HEK293 (cell line): ENCODE data around the gene CDH22.

Experiments used
- CTCF ChIA-PET: fragments of 350-600 bp; formaldehyde crosslinking; extraction: SDS; loops from one replicate; lab custom pipeline; 2021; ENCODE audit warnings: antibody characterized with exemption; lab: Yijun Ruan, JAX
- POLR2A ChIA-PET: fragments of 300-600 bp; formaldehyde crosslinking; extraction: SDS; loops from one replicate; lab custom pipeline; 2020; ENCODE audit warnings: antibody characterized with exemption, inconsistent platforms; lab: Yijun Ruan, JAX
- H3K27ac ChIP-seq: fragments of 200-500 bp; sonication (Bioruptor generic); 2 replicates; pipeline ENCODE4 v1.5.1; 2014; ENCODE audit warnings: low read depth, low read length, control low read depth, inconsistent platforms; ENCODE audit errors: extremely low read depth
- H3K36me3 ChIP-seq, 2 experiments: fragments of 200-500 bp in 1 of 2; sonication (Bioruptor generic) in 1 of 2; 1 replicate in 1 of 2; 2 replicates in 1 of 2; pipeline ENCODE4 v1.5.1; 2014 to 2017; ENCODE audit warnings: inconsistent platforms in 2 of 2, low read length in 2 of 2; ENCODE audit not compliant: control insufficient read depth in 2 of 2, insufficient read depth in 1 of 2
- H3K4me1 ChIP-seq: fragments of 200-500 bp; sonication (Bioruptor generic); 2 replicates; pipeline ENCODE4 v1.5.1; 2014; ENCODE audit warnings: mild to moderate bottlenecking, low read length, inconsistent platforms; ENCODE audit not compliant: control insufficient read depth, insufficient read depth
- H3K4me3 ChIP-seq: 2 replicates; pipeline ENCODE4 v1.5.1; 2011; ENCODE audit warnings: low read depth, mild to moderate bottlenecking, control low read depth, low read length, moderate library complexity
- H3K9me3 ChIP-seq: fragments of 200-500 bp; sonication (Bioruptor generic); 2 replicates; pipeline ENCODE4 v1.5.1; 2014; ENCODE audit warnings: low read depth, low read length, inconsistent platforms; ENCODE audit not compliant: control insufficient read depth, insufficient read depth
- BCL6B ChIP-seq: fragments of 450-650 bp; formaldehyde crosslinking; IDR thresholded peaks from 2 replicates; pipeline ENCODE4 v1.5.1; 2017; ENCODE audit warnings: missing biosample characterization, missing genetic modification characterization
- HIC1 ChIP-seq: fragments of 450-650 bp; formaldehyde crosslinking; IDR thresholded peaks from 2 replicates; pipeline ENCODE4 v1.5.1; 2016; ENCODE audit warnings: missing biosample characterization, missing genetic modification characterization
- PRDM2 ChIP-seq: fragments of 450-650 bp; formaldehyde crosslinking; IDR thresholded peaks from 2 replicates; pipeline ENCODE4 v1.5.1; 2016; ENCODE audit warnings: missing biosample characterization, missing genetic modification characterization, borderline replicate concordance
- SALL2 ChIP-seq: fragments of 450-650 bp; formaldehyde crosslinking; IDR thresholded peaks from 2 replicates; pipeline ENCODE4 v1.5.0; 2017; ENCODE audit warnings: missing biosample characterization, mild to moderate bottlenecking, missing genetic modification characterization, borderline replicate concordance
- SP2 ChIP-seq: fragments of 450-650 bp; formaldehyde crosslinking; IDR thresholded peaks from 2 replicates; pipeline ENCODE4 v1.5.1; 2016; ENCODE audit warnings: missing biosample characterization, missing genetic modification characterization
- ZFHX2 ChIP-seq: fragments of 450-650 bp; formaldehyde crosslinking; conservative IDR thresholded peaks from 2 replicates; pipeline ENCODE4 v1.5.1; 2016; ENCODE audit warnings: missing biosample characterization, missing genetic modification characterization
- ZNF175 ChIP-seq: fragments of 450-650 bp; formaldehyde crosslinking; IDR thresholded peaks from 2 replicates; pipeline ENCODE4 v1.5.1; 2016; ENCODE audit warnings: missing biosample characterization, missing genetic modification characterization
- ZNF248 ChIP-seq: fragments of 450-650 bp; formaldehyde crosslinking; IDR thresholded peaks from 2 replicates; pipeline ENCODE4 v1.5.1; 2017; ENCODE audit warnings: missing biosample characterization, missing genetic modification characterization
- ZNF354C ChIP-seq: fragments of 450-650 bp; formaldehyde crosslinking; IDR thresholded peaks from 2 replicates; pipeline ENCODE4 v1.5.1; 2016; ENCODE audit warnings: missing biosample characterization, missing genetic modification characterization, low read depth, borderline replicate concordance
- ZNF433 ChIP-seq: fragments of 450-650 bp; formaldehyde crosslinking; IDR thresholded peaks from 2 replicates; pipeline ENCODE4 v1.5.1; 2016; ENCODE audit warnings: missing biosample characterization, missing genetic modification characterization, low read depth
- ZNF580 ChIP-seq: fragments of 450-650 bp; formaldehyde crosslinking; IDR thresholded peaks from 2 replicates; pipeline ENCODE4 v1.5.1; 2016; ENCODE audit warnings: missing biosample characterization, missing genetic modification characterization
- ZNF701 ChIP-seq: fragments of 450-650 bp; formaldehyde crosslinking; IDR thresholded peaks from 2 replicates; pipeline ENCODE4 v1.5.1; 2016; ENCODE audit warnings: missing biosample characterization, missing genetic modification characterization
- TF ChIP-seq, protein P1 (sequence below): fragments of 450-650 bp; formaldehyde crosslinking; IDR thresholded peaks from 2 replicates; pipeline ENCODE4 v1.5.1; 2016; ENCODE audit warnings: missing biosample characterization, missing genetic modification characterization

CDH22 gene

GRCh38 chr20:46221256-46221833, 87.0 kb downstream of the CDH22 start:
- Histone ChIP-seq H3K4me3 (no peak overlapping the region), H3K27ac (no peak overlapping the region), H3K4me1 (no peaks in the 10 kb centered on the region), H3K36me3 (no peaks in the 10 kb centered on the region), H3K9me3 (no peaks in the 10 kb centered on the region)
- TF ChIP-seq ZNF433 (tag by site-specific recombination) (no peak), PRDM2 (tag by site-specific recombination) (no peak), ZNF701 (tag by site-specific recombination) (no peak), HIC1 (tag by site-specific recombination) (no peak), ZNF175 (tag by site-specific recombination) (no peak)
- ChIA-PET CTCF (no interaction called here), POLR2A (interaction anchor here (0.6 kb wide), 1 partner anchor 17 kb away, joined by 3 read pairs; no protein-coding TSS in a partner anchor)

DNA sequence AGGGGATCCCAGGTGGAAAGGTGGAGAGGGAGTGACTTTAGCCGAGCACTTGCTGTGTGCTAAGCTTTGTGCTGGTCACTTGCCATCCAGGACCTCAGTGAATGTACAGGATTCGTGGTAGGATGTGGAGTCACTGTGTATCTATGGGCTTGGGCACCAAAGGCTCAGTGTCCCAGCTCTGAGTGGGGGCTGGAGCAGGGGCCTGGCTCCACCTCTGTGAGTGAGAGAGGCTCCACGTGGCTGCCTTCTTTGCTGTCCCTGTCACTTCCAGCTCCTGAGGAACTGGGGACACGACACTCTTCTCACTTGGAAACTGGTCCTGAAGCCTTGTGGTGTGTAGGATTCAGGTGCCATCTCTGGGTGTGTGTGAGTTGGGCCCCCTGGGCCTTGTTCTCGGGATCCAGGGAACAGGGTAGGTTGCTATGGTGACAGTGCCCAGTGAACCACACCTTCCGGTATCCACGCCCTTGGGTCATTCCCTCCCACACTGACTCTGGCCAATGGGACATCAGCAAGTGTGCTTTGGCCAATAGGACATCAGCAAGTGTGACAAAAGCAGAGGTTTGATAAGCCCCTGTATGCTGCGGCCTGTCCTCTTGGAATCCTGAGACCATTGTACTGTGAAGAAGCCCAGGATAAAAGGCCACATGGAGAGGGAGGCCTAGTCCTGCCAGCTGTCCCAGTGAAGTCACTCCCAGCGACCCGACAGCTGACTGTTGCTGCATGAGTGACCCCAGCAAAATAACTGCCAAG, 87.7 kb downstream of the CDH22 start:
- ChIA-PET CTCF (no interaction called here), POLR2A (interaction anchor here (0.6 kb wide), 1 partner anchor 23 kb away, joined by 4 read pairs; no protein-coding TSS in a partner anchor)
- no peak overlapping the region for H3K27ac ChIP-seq

More for the DNA sequence above, 87.7 kb downstream of the CDH22 start:
- no peaks in the 10 kb centered on the region for H3K9me3 ChIP-seq
- TF ChIP-seq ZFHX2 = no peak
- TF ChIP-seq SALL2 = no peak
- no peak for TF ChIP-seq ZNF580 (tag by site-specific recombination)
- TF ChIP-seq ZNF248 (tag by site-specific recombination) = no peak
- TF ChIP-seq, protein P1, sequence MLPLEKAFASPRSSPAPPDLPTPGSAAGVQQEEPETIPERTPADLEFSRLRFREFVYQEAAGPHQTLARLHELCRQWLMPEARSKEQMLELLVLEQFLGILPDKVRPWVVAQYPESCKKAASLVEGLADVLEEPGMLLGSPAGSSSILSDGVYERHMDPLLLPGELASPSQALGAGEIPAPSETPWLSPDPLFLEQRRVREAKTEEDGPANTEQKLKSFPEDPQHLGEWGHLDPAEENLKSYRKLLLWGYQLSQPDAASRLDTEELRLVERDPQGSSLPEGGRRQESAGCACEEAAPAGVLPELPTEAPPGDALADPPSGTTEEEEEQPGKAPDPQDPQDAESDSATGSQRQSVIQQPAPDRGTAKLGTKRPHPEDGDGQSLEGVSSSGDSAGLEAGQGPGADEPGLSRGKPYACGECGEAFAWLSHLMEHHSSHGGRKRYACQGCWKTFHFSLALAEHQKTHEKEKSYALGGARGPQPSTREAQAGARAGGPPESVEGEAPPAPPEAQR (tag by site-specific recombination) = no peak
- TF ChIP-seq ZNF354C (tag by site-specific recombination) = no peak
- TF ChIP-seq BCL6B (tag by site-specific recombination) = no peak
- TF ChIP-seq SP2 = peak; percentile 31
- TF ChIP-seq, all 188 proteins: peak for 1
- Histone ChIP-seq H3K4me1 (no peaks in the 10 kb centered on the region), H3K36me3 (no peaks in the 10 kb centered on the region), H3K4me3 (no peak overlapping the region)
